Upper lobe of right lung (tissue), 1 donor: ENCODE results near the gene OSM. TPM values are rescaled to one million over a fixed set of nuclear protein-coding genes. Genes with fewer than 3 reads are reported as not detected.

Experiments used
- ATAC-seq: fragments of 200-7000 bp; cut with Tn5 transposase; one replicate; pipeline ENCODE4 v1.9.1; 2020; ENCODE audit warnings: mild to moderate bottlenecking, moderate library complexity
- DNase-seq: peaks from one replicate; pipeline ENCODE4 v3.0.0-alpha.2; 2020
- H3K27ac ChIP-seq: fragments of 200-600 bp; one replicate; pipeline ENCODE4 v1.8.0; 2022
- H3K27me3 ChIP-seq: fragments of 200-600 bp; one replicate; pipeline ENCODE4 v1.8.0; 2022; ENCODE audit warnings: mild to moderate bottlenecking
- H3K36me3 ChIP-seq: fragments of 200-600 bp; one replicate; pipeline ENCODE4 v1.8.0; 2022
- H3K4me1 ChIP-seq: fragments of 200-600 bp; one replicate; pipeline ENCODE4 v1.8.0; 2022
- H3K4me3 ChIP-seq: fragments of 200-600 bp; one replicate; pipeline ENCODE4 v1.8.0; 2022; ENCODE audit warnings: mild to moderate bottlenecking
- H3K9me3 ChIP-seq: fragments of 200-600 bp; one replicate; pipeline ENCODE4 v1.8.0; 2022
- intact Hi-C: fragments of 100-400 bp; cut with DNase I; formaldehyde crosslinking; loops from one replicate; pipeline ENCODE4 v1.11.0; 2022
- total RNA-seq: library from RNA; stranded (reverse); fragmentation: NEBNext Ultra II Directional; extraction: Animal tissue kit (Norgen Biotek cat#: 25700); gene quantifications from one replicate; pipeline ENCODE4 v1.2.1, GENCODE V29; 2021
- TF ChIP-seq, protein P1 (sequence below): fragments of 200-600 bp; IDR thresholded peaks from one replicate; pipeline ENCODE4 v1.8.0; 2022; ENCODE audit warnings: antibody characterized with exemption
- donor health status: DM: no; HTN: yes; CAD: no; lungs with severe emphysema.

The OSM gene
- total RNA-seq, 1 donor from 2014 or later: 1.6 TPM

DNA sequence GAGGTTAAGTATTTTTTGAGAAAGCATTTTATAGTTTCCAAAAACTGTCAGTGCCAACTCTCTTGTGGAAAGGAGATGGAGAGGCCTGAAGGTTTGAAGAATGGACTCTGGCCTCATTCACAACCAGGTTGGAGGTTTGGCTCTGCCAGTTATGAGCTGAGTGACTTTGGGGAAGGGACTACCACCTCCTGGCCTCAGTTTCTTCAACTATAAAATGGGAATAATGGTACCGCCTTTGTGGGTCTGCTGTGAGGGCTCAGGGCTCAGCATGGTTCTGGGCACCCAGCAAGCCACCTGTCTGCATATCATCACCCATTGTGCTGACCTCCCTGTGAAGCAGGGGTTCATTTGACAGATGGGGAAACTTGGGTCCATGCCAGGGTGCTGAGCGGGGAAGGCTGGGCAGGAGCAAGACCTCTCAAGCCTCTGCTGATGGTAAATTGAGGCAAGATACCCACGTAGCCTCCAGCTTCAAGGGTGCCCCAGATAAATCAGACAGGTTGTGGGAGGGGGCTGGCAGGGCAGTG is 16.5 kb downstream of the OSM start:
- Histone ChIP-seq H3K9me3 (no peaks in the 10 kb centered on the region), H3K4me1 (peaks cover 29% of the 10 kb centered on the region), H3K36me3 (no peaks in the 10 kb centered on the region), H3K4me3 (no peak overlapping the region), H3K27ac (no peak overlapping the region), H3K27me3 (peaks cover 11% of the 10 kb centered on the region)
- no peak for ATAC-seq
- TF ChIP-seq, protein P1, sequence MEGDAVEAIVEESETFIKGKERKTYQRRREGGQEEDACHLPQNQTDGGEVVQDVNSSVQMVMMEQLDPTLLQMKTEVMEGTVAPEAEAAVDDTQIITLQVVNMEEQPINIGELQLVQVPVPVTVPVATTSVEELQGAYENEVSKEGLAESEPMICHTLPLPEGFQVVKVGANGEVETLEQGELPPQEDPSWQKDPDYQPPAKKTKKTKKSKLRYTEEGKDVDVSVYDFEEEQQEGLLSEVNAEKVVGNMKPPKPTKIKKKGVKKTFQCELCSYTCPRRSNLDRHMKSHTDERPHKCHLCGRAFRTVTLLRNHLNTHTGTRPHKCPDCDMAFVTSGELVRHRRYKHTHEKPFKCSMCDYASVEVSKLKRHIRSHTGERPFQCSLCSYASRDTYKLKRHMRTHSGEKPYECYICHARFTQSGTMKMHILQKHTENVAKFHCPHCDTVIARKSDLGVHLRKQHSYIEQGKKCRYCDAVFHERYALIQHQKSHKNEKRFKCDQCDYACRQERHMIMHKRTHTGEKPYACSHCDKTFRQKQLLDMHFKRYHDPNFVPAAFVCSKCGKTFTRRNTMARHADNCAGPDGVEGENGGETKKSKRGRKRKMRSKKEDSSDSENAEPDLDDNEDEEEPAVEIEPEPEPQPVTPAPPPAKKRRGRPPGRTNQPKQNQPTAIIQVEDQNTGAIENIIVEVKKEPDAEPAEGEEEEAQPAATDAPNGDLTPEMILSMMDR: no peak
- intact Hi-C loops: no loop called here
- no peak for DNase-seq

DNA sequence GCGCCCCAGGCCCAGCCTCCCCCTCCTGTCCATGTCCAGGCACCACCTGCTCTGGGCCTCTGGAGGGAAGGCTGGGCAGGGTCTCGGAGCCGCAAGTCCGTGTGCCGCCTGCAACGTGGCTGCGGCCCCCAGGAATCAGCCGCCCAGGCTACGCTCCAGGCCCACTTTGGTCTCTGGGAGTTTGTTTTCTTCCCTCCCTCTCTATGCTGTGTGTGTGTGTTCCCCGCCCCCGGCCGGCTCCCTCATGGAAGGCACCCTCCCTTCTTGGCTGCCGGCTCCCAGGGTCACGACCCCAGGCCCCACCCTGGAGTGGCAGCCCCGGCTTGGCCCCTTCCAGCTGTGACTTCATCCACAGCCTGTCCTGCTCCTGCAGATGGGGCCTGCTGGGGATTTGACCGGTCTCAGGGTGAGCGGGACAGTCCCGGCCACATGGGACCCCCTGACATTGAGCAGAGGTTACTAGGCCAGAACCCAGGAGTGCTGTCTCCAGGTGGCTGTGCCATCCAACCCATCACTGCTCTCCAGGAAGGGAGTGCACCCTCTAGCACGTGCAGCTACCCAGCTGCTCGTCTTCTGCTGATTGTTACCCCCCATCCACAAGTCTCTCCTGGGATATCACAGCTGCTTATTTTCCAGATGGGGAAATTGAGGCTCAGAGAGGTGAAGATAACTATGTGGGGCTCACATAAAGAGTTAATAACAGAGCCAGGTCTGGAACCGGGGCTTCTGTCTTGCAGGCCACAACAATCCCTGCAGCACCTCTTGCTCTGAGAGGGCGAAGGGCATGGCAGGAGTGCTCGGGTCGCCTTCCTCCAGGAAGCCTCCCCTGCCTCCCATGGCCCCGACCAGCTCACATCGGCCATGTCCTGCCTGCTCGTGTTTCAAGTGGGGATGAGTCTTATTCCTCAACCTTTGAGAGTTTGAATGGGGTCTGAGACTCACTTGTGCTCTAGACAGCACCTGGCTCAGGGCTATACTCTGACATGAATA is 17.3 kb downstream of the OSM start:
- ATAC-seq (no peak), DNase-seq (no peak)
- Histone ChIP-seq H3K4me3 (no peak overlapping the region), H3K9me3 (no peaks in the 10 kb centered on the region), H3K36me3 (no peaks in the 10 kb centered on the region), H3K27ac (no peak overlapping the region), H3K27me3 (peaks cover 11% of the 10 kb centered on the region), H3K4me1 (peaks cover 29% of the 10 kb centered on the region)
- TF ChIP-seq, protein P1: no peak
- intact Hi-C loops: no loop called here

DNA sequence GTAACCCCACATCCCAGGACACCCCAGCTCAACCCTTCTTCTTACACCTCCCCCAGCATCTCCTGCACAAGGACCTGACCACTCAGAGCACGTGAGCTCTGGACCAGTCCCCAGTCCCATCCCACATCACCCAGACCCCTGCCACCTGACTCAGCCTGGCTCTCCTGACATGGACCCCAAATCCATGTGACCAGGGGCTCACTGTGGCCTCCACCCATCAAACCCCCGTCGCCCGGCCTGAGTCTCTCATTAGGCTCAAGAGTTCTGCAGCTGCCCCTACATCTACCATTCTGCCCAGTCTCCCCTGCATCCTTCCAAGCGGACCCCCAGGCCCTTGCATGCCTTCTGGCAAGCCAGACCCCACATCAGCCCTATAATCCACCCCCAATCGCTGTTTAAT is 18.2 kb downstream of the OSM start:
- no peak overlapping the region for H3K27ac ChIP-seq

DNA sequence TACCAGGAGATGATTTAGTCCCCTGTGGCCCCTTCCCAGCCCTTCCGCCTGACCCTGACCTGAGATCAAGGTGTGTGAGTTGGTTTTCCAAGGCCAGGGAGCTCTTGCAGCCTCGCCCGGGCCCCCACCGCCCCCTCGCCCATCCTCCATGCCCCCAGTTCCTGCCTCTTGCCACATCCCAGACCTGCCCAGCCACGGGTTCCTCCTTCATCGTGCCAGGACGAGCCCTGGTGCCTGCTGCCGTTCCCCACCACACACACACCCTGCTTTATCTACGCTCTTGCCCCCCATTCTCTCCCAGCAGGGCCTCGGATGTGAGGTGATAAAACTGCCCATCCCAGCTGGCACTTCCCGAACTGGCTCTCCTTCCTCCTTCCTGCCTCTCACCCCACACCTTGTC is 18.7 kb downstream of the OSM start:
- Histone ChIP-seq H3K27me3 (peaks cover 11% of the 10 kb centered on the region), H3K9me3 (no peaks in the 10 kb centered on the region), H3K27ac (no peak overlapping the region), H3K4me3 (no peak overlapping the region), H3K4me1 (peaks cover 22% of the 10 kb centered on the region), H3K36me3 (no peaks in the 10 kb centered on the region)
- TF ChIP-seq, protein P1: no peak
- ATAC-seq (no peak), DNase-seq (no peak)
- intact Hi-C loops: no loop called here

More for the DNA sequence above, 18.2 kb downstream of the OSM start:
- Histone ChIP-seq H3K4me3 (no peak overlapping the region), H3K36me3 (no peaks in the 10 kb centered on the region), H3K9me3 (no peaks in the 10 kb centered on the region), H3K27me3 (peaks cover 11% of the 10 kb centered on the region), H3K4me1 (peaks cover 27% of the 10 kb centered on the region)
- TF ChIP-seq, protein P1: no peak
- intact Hi-C loops: no loop called here
- no peak for ATAC-seq
- DNase-seq: no peak

DNA sequence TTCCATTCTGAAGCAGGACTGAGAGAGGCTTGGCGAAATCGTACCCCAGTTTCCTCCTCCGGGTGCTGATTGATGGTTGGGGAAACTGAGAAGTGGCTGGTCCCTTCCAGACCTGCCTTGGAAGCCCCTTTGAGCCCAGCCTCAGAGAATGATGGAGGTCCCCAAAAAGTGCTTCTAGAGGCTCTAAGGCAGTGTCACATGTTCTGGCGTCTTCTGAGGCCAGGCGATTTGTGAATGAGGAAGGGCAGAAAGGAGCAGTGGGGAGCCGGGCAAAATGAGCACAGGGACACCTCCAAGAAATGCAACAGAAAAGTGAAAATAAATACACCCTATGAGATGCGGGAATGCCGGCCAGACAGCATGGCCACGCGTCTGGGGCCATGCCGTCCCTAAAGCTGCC is 19.1 kb downstream of the OSM start:
- ATAC-seq (no peak), DNase-seq (no peak)
- Histone ChIP-seq H3K4me1 (peaks cover 18% of the 10 kb centered on the region), H3K36me3 (no peaks in the 10 kb centered on the region), H3K4me3 (no peak overlapping the region), H3K9me3 (no peaks in the 10 kb centered on the region), H3K27ac (no peak overlapping the region), H3K27me3 (peaks cover 11% of the 10 kb centered on the region)
- TF ChIP-seq, protein P1: no peak
- intact Hi-C loops: no loop called here
